GM18519 (cell line): Measurements from ENCODE around the gene EXOC6.

Source experiments
- ATAC-seq: cut with Tn5 transposase; IDR thresholded peaks from one replicate; pipeline ENCODE4 v1.9.1; 2021; ENCODE audit warnings: mild to moderate bottlenecking, moderate library complexity; ENCODE audit not compliant: unreplicated experiment, low FRiP score

The EXOC6 gene

DNA sequence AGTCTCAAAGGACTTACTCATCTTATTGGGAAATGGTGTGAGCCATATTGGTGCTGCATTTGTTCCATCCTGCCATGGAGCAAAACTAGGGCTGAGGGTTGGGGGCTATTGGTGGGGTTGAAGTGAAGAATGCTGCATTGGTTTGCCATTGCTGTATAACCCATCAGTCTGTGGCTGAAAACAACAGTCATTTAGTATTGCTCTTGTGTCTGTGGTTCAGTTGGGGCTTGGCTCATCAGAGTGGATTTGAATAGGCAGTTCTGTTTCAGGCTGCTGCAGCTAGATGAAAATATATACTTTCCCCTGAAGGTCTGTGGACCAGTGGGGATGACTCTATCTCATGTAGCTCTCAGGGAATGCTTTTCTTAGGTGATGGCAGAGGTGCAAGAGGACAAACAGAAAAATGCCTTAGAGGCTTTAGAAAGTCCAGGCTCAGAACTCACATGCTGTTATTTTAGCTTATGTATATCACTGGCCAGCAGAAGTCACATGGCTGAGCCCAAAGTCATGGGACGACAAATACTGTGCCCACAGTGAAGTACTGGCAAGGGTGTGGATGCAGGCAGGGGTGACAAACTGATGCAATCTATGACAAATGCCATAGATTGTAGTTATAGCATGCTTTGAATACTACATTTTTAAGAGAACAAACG, 15.2 kb upstream of the EXOC6 start:
- no peak for ATAC-seq

DNA sequence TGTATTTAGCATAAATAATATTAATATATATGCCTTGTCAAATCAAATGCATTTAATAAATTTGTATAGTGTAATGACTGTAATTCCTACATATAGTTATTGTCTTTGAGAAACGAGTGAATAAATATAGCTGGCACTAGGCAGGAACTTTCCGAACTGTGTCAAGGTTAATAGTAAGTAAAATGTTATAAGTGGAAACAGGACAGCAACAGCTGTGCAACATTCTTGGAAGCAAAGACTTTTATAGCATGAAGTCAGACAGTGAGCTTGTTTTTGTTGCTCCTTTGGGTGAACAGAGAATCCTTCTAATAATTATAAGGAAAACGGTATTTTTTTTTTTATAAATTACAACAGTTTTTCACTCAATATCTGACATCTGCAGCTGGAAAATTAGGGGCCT, 14.0 kb upstream of the EXOC6 start:
- ATAC-seq = no peak

DNA sequence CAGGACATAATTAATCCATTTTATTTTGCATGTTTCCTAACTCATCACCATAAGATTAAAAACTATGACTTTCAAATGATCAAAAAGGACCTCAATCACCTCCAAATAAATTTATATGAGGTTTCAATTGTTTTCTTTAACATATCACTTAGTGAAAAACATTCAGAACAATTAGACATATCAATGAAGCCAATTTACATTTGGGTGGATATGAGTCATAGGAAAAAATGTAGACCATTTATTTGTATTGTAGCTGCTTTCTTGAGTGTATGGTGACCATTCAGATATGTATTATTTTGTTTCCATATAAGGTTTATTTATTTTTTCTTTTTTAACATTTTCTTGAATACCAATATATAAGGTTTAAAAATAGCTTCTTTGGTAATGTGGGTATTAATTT, 13.3 kb upstream of the EXOC6 start:
- ATAC-seq = no peak

GRCh38 chr10:92837456-92837855, 10.9 kb upstream of the EXOC6 start:
- ATAC-seq = no peak

GRCh38 chr10:92839191-92840085, 8.9 kb upstream of the EXOC6 start:
- no peak for ATAC-seq

DNA sequence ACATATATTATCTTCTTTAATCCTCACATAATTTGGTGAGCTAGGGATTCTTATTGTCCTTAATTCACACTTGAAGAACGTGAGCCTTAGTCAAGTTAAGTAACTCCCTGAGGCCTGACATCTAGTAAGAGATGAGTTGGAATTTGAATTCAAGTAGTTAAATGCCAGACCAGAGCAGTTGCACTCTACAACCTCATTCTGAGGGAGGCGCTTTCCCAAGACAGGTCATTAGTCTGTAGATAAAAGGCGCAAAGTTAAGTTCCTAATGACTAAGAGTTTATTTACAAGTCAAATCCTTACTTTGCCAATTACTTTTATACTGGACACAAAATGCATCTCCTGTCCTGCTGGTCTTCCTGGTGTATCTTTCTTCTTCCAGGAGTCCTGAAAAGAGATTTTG, 3.6 kb upstream of the EXOC6 start:
- no peak for ATAC-seq

- ATAC-seq = no peak
These were observed 2.4 kb upstream of the EXOC6 start for GRCh38 chr10:92845921-92846320.

GRCh38 chr10:92846344-92846743, 2.0 kb upstream of the EXOC6 start:
- no peak for ATAC-seq

GRCh38 chr10:92846854-92847201, 1.5 kb upstream of the EXOC6 start:
- no peak for ATAC-seq

DNA sequence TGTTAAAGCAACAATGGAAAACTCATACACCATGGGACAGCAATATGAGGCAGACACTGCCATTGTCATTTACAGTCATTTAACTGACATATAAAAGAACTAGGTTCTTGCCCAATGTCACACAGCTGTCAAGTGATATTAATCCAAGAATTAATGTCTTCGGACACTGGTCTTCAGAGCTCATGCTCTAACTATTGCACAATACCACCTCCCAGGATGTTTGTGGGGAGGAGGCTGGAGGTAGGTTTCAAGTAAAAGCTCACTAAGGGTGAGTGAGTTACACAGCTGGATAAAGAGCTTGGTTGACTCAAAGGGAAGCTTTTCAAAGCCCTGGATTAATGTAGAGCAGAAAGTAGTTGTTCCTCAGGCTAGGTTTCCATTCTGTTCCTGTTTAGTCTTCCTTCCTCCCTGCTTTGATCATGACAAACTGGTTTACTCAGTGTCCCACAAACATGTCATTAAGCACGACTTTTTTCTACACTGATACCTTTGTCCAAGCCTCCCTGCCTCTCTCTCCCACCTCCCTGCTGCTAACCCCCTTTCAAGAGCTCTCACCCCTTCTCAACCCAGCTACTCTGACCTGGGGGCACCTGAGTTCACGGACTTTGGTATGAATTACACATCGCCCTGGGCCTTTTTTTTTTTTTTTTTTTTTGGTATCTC, 987 bp upstream of the EXOC6 start:
- ATAC-seq = no peak

GRCh38 chr10:92848037-92848440, 281 bp upstream of the EXOC6 start:
- peak; percentile 21 for ATAC-seq

- no peak for ATAC-seq
These were observed 860 bp downstream of the EXOC6 start for GRCh38 chr10:92849234-92849525.

- ATAC-seq = no peak
These were observed 1.3 kb downstream of the EXOC6 start for GRCh38 chr10:92849576-92850090.

DNA sequence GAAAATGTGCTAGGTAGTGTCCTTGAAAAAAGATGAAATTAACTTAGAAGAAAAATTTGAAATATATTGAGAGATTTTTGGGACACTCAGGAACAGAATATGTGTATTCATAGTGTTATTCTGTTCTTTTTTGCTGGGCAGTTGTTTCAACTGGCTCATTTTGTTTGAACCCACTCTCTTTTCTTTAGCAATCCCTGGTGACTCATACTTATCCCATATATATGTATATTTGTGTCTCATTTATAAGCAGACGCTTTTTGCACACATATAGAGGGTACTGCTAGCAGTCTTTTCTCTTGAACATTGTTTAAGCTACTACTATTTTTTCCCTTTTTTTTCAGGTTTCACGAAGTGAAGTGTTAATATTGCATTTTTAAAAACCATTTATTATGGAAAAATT, 1.9 kb downstream of the EXOC6 start:
- no peak for ATAC-seq

DNA sequence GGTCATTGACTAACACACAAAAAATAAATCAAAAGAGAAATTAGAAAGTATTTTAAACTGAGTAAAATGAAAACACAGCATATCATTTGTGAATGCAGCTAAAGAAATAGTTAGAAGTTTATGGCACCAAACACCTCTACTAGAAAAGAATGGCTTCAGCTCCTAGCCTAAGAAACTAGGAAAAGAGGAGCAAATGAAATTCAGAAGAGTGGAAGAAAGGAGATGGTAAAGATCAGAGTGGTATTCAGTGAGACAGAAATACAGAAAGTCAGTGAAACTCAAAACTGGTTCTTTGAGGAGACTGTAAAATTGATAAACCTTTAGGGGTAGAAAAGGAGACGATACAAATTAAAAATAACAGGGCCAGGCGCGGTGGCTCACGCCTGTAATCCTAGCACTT, 2.7 kb downstream of the EXOC6 start:
- ATAC-seq = no peak

DNA sequence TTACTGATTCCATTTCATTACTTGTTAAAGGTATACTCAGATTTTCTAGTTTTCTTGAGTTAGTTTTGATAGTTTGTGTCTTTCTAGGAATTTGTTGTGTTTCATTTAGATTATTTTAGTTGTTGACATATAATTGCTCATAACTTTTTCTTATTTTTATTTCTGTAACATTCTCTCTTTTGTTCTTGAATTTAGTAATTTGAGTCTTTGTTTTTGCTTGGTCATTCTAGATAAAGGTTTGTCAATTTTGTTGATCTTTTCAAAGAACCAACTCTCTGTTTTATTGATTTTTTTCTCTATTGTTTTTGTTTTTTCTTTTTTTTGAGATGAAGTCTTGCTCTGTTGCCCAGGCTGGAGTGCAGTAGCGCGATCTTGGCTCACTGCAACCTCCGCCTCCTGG, 7.2 kb downstream of the EXOC6 start:
- ATAC-seq = no peak

DNA sequence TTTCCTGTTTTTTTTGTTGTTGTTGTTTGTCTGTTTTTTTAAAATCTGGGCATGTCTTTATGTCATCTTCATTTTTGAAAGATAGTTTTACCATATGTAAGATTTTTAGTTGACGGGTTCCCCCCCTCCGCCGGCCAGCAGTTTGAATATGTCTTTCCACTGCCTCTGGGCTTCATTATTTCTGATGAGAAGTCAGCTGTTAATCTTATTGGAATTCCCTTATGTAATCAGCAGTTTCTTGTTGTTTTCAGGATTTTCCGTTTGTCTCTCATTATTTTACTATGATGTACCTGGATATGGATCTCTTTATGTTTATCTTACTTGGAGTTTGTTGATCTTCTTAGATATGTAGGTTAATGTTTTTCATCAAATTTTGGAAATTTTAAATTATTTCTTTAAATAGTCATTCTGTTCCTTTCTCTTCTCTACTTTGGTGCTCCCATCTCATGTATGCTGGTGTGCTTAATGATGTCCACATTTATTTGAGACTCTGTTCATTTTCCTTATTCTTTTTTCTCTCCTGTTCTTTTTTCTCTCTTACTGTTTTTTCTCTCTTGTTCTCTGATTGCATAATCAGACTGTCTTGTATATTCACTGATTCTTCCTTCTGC, 9.7 kb downstream of the EXOC6 start:
- no peak for ATAC-seq

- no peak for ATAC-seq
These were observed 18.9 kb downstream of the EXOC6 start for GRCh38 chr10:92867235-92867634.

- ATAC-seq = no peak
These were observed 19.7 kb downstream of the EXOC6 start for GRCh38 chr10:92868036-92868435.

DNA sequence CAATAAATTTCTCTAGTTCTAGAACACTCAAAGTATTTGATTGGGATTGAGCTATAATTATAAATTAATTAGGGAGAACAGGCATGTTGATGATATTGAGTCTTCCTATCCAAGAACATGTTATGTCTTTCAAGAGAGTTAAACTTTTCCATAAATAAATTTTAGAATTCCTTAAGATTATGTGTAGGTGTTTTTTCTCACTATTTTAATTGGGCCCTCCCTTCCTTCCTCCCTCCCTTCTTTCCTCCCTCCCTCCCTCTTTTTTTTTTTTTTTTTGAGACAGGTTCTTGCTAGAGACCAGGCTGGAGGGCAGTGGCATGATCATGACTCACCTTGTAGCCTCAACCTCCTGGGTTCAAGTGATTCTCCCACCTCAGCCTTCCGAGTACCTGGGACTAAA, 20.2 kb downstream of the EXOC6 start:
- no peak for ATAC-seq

GRCh38 chr10:92873029-92873428, 24.7 kb downstream of the EXOC6 start:
- no peak for ATAC-seq
